ENCODE data around the gene SEMA6D. TPM values are rescaled to one million over a fixed set of nuclear protein-coding genes. Genes with fewer than 3 reads are reported as not detected.
"Not testable (repeated sequence)": the region's sequence is repeated elsewhere in the genome, so short reads cannot be mapped to it uniquely, and the experiment has no call there.

The SEMA6D gene
- total RNA-seq, 2 experiments from 2014 or later: not detected

- H3K4me1 Mint-ChIP-seq: no peaks in the 10 kb centered on the region
- POLR2A ChIA-PET: no interaction called here
- DNase-seq: no peak
- H3K36me3 Mint-ChIP-seq (ENCODE audit: low read depth): no peaks in the 10 kb centered on the region
- CTCF ChIA-PET: no interaction called here
- no peaks in the 10 kb centered on the region for H3K9me3 Mint-ChIP-seq
- H3K27me3 Mint-ChIP-seq: peaks cover 5% of the 10 kb centered on the region
- no peak overlapping the region for H3K27ac Mint-ChIP-seq
- no peak overlapping the region for H3K4me3 Mint-ChIP-seq
These were observed 8.6 kb downstream of the SEMA6D start for GRCh38 chr15:47725906-47726305.

GRCh38 chr15:47726399-47726823, 9.1 kb downstream of the SEMA6D start:
- no peak for DNase-seq
- Mint-ChIP-seq H3K27ac (no peak overlapping the region), H3K4me3 (no peak overlapping the region), H3K36me3 (ENCODE audit: low read depth) (no peaks in the 10 kb centered on the region), H3K9me3 (no peaks in the 10 kb centered on the region), H3K27me3 (peaks cover 4% of the 10 kb centered on the region), H3K4me1 (no peaks in the 10 kb centered on the region)
- ChIA-PET CTCF (no interaction called here), POLR2A (no interaction called here)

- Mint-ChIP-seq H3K27ac (no peak overlapping the region), H3K9me3 (no peaks in the 10 kb centered on the region), H3K36me3 (ENCODE audit: low read depth) (no peaks in the 10 kb centered on the region), H3K4me3 (no peak overlapping the region), H3K4me1 (no peaks in the 10 kb centered on the region), H3K27me3 (no peaks in the 10 kb centered on the region)
- DNase-seq: no peak
- CTCF ChIA-PET: no interaction called here
- POLR2A ChIA-PET: no interaction called here
These were observed 9.8 kb downstream of the SEMA6D start for GRCh38 chr15:47727137-47727536.

- CTCF ChIA-PET: no interaction called here
- DNase-seq: no peak
- Mint-ChIP-seq H3K4me1 (no peaks in the 10 kb centered on the region), H3K4me3 (no peak overlapping the region), H3K36me3 (ENCODE audit: low read depth) (no peaks in the 10 kb centered on the region), H3K27ac (no peak overlapping the region), H3K27me3 (no peaks in the 10 kb centered on the region), H3K9me3 (peaks cover under 1% of the 10 kb centered on the region)
- POLR2A ChIA-PET: no interaction called here
These were observed 10.4 kb downstream of the SEMA6D start for GRCh38 chr15:47727676-47728075.

- DNase-seq: no peak
- Mint-ChIP-seq H3K4me1 (no peaks in the 10 kb centered on the region), H3K4me3 (no peak overlapping the region), H3K27me3 (no peaks in the 10 kb centered on the region), H3K27ac (no peak overlapping the region), H3K9me3 (peaks cover 2% of the 10 kb centered on the region), H3K36me3 (ENCODE audit: low read depth) (no peaks in the 10 kb centered on the region)
- CTCF ChIA-PET: no interaction called here
- POLR2A ChIA-PET: no interaction called here
These were observed 11.1 kb downstream of the SEMA6D start for GRCh38 chr15:47728426-47728825.

GRCh38 chr15:47728886-47729285, 11.6 kb downstream of the SEMA6D start:
- ChIA-PET POLR2A (no interaction called here), CTCF (no interaction called here)
- H3K36me3 Mint-ChIP-seq (ENCODE audit: low read depth): no peaks in the 10 kb centered on the region
- no peaks in the 10 kb centered on the region for H3K27me3 Mint-ChIP-seq
- no peak overlapping the region for H3K4me3 Mint-ChIP-seq
- no peaks in the 10 kb centered on the region for H3K4me1 Mint-ChIP-seq
- H3K9me3 Mint-ChIP-seq: peaks cover 2% of the 10 kb centered on the region
- DNase-seq: no peak
- no peak overlapping the region for H3K27ac Mint-ChIP-seq

GRCh38 chr15:47731230-47731629, 13.9 kb downstream of the SEMA6D start:
- Mint-ChIP-seq H3K4me3 (no peak overlapping the region), H3K36me3 (ENCODE audit: low read depth) (no peaks in the 10 kb centered on the region), H3K27ac (no peak overlapping the region), H3K27me3 (no peaks in the 10 kb centered on the region), H3K9me3 (peaks cover 2% of the 10 kb centered on the region), H3K4me1 (no peaks in the 10 kb centered on the region)
- POLR2A ChIA-PET: no interaction called here
- CTCF ChIA-PET: no interaction called here
- DNase-seq: no peak

GRCh38 chr15:47732248-47732647, 14.9 kb downstream of the SEMA6D start:
- Mint-ChIP-seq H3K9me3 (peaks cover 2% of the 10 kb centered on the region), H3K27me3 (no peaks in the 10 kb centered on the region), H3K27ac (no peak overlapping the region), H3K4me3 (no peak overlapping the region), H3K4me1 (no peaks in the 10 kb centered on the region), H3K36me3 (ENCODE audit: low read depth) (no peaks in the 10 kb centered on the region)
- POLR2A ChIA-PET: no interaction called here
- DNase-seq: no peak
- CTCF ChIA-PET: no interaction called here

- H3K9me3 Mint-ChIP-seq: peaks cover 2% of the 10 kb centered on the region
- no peaks in the 10 kb centered on the region for H3K4me1 Mint-ChIP-seq
- DNase-seq: no peak
- no peaks in the 10 kb centered on the region for H3K36me3 Mint-ChIP-seq (ENCODE audit: low read depth)
- H3K27ac Mint-ChIP-seq: no peak overlapping the region
- ChIA-PET POLR2A (no interaction called here), CTCF (no interaction called here)
- H3K4me3 Mint-ChIP-seq: no peak overlapping the region
- peaks cover 1% of the 10 kb centered on the region for H3K27me3 Mint-ChIP-seq
These were observed 15.8 kb downstream of the SEMA6D start for GRCh38 chr15:47733085-47733484.

- Mint-ChIP-seq H3K4me3 (no peak overlapping the region), H3K27ac (no peak overlapping the region), H3K4me1 (no peaks in the 10 kb centered on the region), H3K9me3 (peaks cover 2% of the 10 kb centered on the region), H3K27me3 (peaks cover 3% of the 10 kb centered on the region), H3K36me3 (ENCODE audit: low read depth) (no peaks in the 10 kb centered on the region)
- ChIA-PET CTCF (no interaction called here), POLR2A (no interaction called here)
- no peak for DNase-seq
These were observed 19.0 kb downstream of the SEMA6D start for GRCh38 chr15:47736143-47736786.

GRCh38 chr15:47737477-47737876, 20.2 kb downstream of the SEMA6D start:
- H3K9me3 Mint-ChIP-seq: peaks cover 2% of the 10 kb centered on the region
- peaks cover 3% of the 10 kb centered on the region for H3K27me3 Mint-ChIP-seq
- CTCF ChIA-PET: no interaction called here
- H3K4me3 Mint-ChIP-seq: no peak overlapping the region
- H3K4me1 Mint-ChIP-seq: no peaks in the 10 kb centered on the region
- POLR2A ChIA-PET: no interaction called here
- no peaks in the 10 kb centered on the region for H3K36me3 Mint-ChIP-seq (ENCODE audit: low read depth)
- DNase-seq: no peak
- no peak overlapping the region for H3K27ac Mint-ChIP-seq

GRCh38 chr15:47738144-47738825, 21.0 kb downstream of the SEMA6D start:
- DNase-seq; CTCF ChIA-PET; H3K27ac Mint-ChIP-seq; H3K9me3 Mint-ChIP-seq; H3K4me3 Mint-ChIP-seq; POLR2A ChIA-PET; H3K4me1 Mint-ChIP-seq; H3K27me3 Mint-ChIP-seq; H3K36me3 Mint-ChIP-seq (ENCODE audit: low read depth): not testable (repeated sequence)

- Mint-ChIP-seq H3K27me3 (peaks cover 3% of the 10 kb centered on the region), H3K4me3 (no peak overlapping the region), H3K4me1 (no peaks in the 10 kb centered on the region), H3K9me3 (no peaks in the 10 kb centered on the region), H3K36me3 (ENCODE audit: low read depth) (no peaks in the 10 kb centered on the region), H3K27ac (no peak overlapping the region)
- ChIA-PET CTCF (no interaction called here), POLR2A (no interaction called here)
- DNase-seq: no peak
These were observed 23.8 kb downstream of the SEMA6D start for GRCh38 chr15:47741082-47741481.

- POLR2A ChIA-PET: no interaction called here
- no peak for DNase-seq
- H3K4me1 Mint-ChIP-seq: no peaks in the 10 kb centered on the region
- no peaks in the 10 kb centered on the region for H3K36me3 Mint-ChIP-seq (ENCODE audit: low read depth)
- CTCF ChIA-PET: interaction anchor here (0.7 kb wide), 1 partner anchor 65 kb away, joined by 4 read pairs; no protein-coding TSS in a partner anchor
- H3K4me3 Mint-ChIP-seq: no peak overlapping the region
- H3K27me3 Mint-ChIP-seq: peaks cover 3% of the 10 kb centered on the region
- H3K9me3 Mint-ChIP-seq: no peaks in the 10 kb centered on the region
- no peak overlapping the region for H3K27ac Mint-ChIP-seq
These were observed 24.6 kb downstream of the SEMA6D start for GRCh38 chr15:47741907-47742306.

Measured in activated CD4-positive, alpha-beta T cell treated with anti-CD3 and anti-CD28 coated beads, Interleukin-2, amount 10 ng/mL, durations not matched to agents 7 days and 5 days (primary cell).